Right lung (tissue), 5 donors: ENCODE measurements around the gene DPP7. TPM values are rescaled to one million over a fixed set of nuclear protein-coding genes. Genes with fewer than 3 reads are reported as not detected.
"Not testable (repeated sequence)": the region's sequence is repeated elsewhere in the genome, so short reads cannot be mapped to it uniquely, and the experiment has no call there.

Experiments used
- DNase-seq, 2 donors: peaks; one replicate each; pipeline ENCODE4 v3.0.0-alpha.2; 2013
- polyA plus RNA-seq, 5 donors: library from polyadenylated mRNA; unstranded; fragments of 120-200 nt; gene quantifications; one replicate each; pipeline versions ENCODE4 v1.2.1 to v1.2.3, GENCODE V29; 2013; ENCODE audit warnings: inconsistent platforms in 1 of 5, low replicate concordance in 1 of 5; ENCODE audit not compliant: insufficient read length in 5 of 5, insufficient read depth in 1 of 5

The DPP7 gene
- polyA plus RNA-seq, 5 donors: 27.2 to 50.4 (median 48.6) TPM

- no peak for DNase-seq
Observed at GRCh38 chr9:137076636-137077009, 37.9 kb downstream of the DPP7 start.

GRCh38 chr9:137075275-137075775, 39.2 kb downstream of the DPP7 start:
- DNase-seq: no peak

- DNase-seq: no peak
Observed at GRCh38 chr9:137074657-137075274, 39.8 kb downstream of the DPP7 start.

- no peak for DNase-seq
Observed at GRCh38 chr9:137073992-137074399, 40.5 kb downstream of the DPP7 start.

GRCh38 chr9:137071282-137071681, 43.3 kb downstream of the DPP7 start:
- DNase-seq: no peak

GRCh38 chr9:137070906-137071275, 43.6 kb downstream of the DPP7 start:
- no peak for DNase-seq

- peak; percentile 81 to 85 for DNase-seq
Observed at GRCh38 chr9:137070201-137070905, 44.2 kb downstream of the DPP7 start, which contains the start of gene SAPCD2. Gene SAPCD2, minus strand, starts transcription at chr9:137070557. Its CDS starts 97 bp downstream, at chr9:137070460.

- no peak for DNase-seq
Observed at GRCh38 chr9:137069508-137070091, 44.9 kb downstream of the DPP7 start.

GRCh38 chr9:137068539-137069507, 45.7 kb downstream of the DPP7 start:
- no peak for DNase-seq

GRCh38 chr9:137067860-137068538, 46.5 kb downstream of the DPP7 start:
- peak in 1 of 2 donors; percentile 69 for DNase-seq

GRCh38 chr9:137066096-137066861, 48.3 kb downstream of the DPP7 start:
- no peak for DNase-seq

- no peak for DNase-seq
Observed at GRCh38 chr9:137065336-137065967, 49.1 kb downstream of the DPP7 start.

- DNase-seq: no peak
Observed at GRCh38 chr9:137064880-137065164, 49.7 kb downstream of the DPP7 start.

GRCh38 chr9:137064027-137064879, 50.3 kb downstream of the DPP7 start:
- no peak for DNase-seq

GRCh38 chr9:137063311-137064026, 51.1 kb downstream of the DPP7 start:
- DNase-seq: no peak

GRCh38 chr9:137062798-137063197, 51.7 kb downstream of the DPP7 start:
- DNase-seq: not testable (repeated sequence)

GRCh38 chr9:137062384-137062783, 52.1 kb downstream of the DPP7 start:
- DNase-seq: no peak
